GM12878 (cell line): ENCODE data around the gene DLG2.

Experiments
- CBX5 ChIP-seq: sonication (generic); IDR thresholded peaks from 2 replicates; pipeline ENCODE4 v1.6.1; 2016; ENCODE audit warnings: low read depth, moderate library complexity, mild to moderate bottlenecking, inconsistent platforms
- CEBPB ChIP-seq, 2 experiments: fragments of 150-350 bp in 1 of 2; IDR thresholded peaks; 2 replicates each; pipeline ENCODE4 v1.6.1; 2012 to 2014; ENCODE audit warnings: low read depth in 2 of 2, low read length in 2 of 2, borderline replicate concordance in 1 of 2, inconsistent platforms in 1 of 2
- CTCF ChIP-seq, 3 experiments: IDR thresholded peaks in 2 of 3; conservative IDR thresholded peaks in 1 of 3; 2 replicates each; pipeline ENCODE4 v1.5.1; 2011; ENCODE audit warnings: low read depth in 3 of 3, low read length in 3 of 3, mild to moderate bottlenecking in 3 of 3, control low read depth in 2 of 3, moderate library complexity in 2 of 3, inconsistent platforms in 1 of 3, mixed read lengths in 1 of 3; ENCODE audit not compliant: control insufficient read depth in 2 of 3, insufficient read depth in 1 of 3; ENCODE audit errors: extremely low read depth in 1 of 3
- JUNB ChIP-seq: IDR thresholded peaks from 2 replicates; pipeline ENCODE4 v1.6.1; 2016; ENCODE audit warnings: antibody characterized with exemption, mild to moderate bottlenecking
- POLR2A ChIP-seq: IDR thresholded peaks from 2 replicates; pipeline ENCODE4 v1.6.1; 2011; ENCODE audit warnings: low read depth, mild to moderate bottlenecking, low read length
- POLR2AphosphoS5 ChIP-seq: IDR thresholded peaks from 2 replicates; pipeline ENCODE4 v1.6.1; 2011; ENCODE audit warnings: mild to moderate bottlenecking, low read length, inconsistent platforms
- RBBP5 ChIP-seq: fragments of 200-600 bp; sonication (generic); conservative IDR thresholded peaks from 2 replicates; pipeline ENCODE4 v1.6.1; 2016
- SRF ChIP-seq, 2 experiments: IDR thresholded peaks; 2 replicates each; pipeline ENCODE4 v1.6.1; 2011; ENCODE audit warnings: low read depth in 2 of 2, low read length in 2 of 2, mild to moderate bottlenecking in 1 of 2, moderate library complexity in 1 of 2
- TAF1 ChIP-seq: IDR thresholded peaks from 2 replicates; pipeline ENCODE4 v1.6.1; 2011; ENCODE audit warnings: mild to moderate bottlenecking, low read depth, low read length, borderline replicate concordance
- USF1 ChIP-seq: IDR thresholded peaks from 2 replicates; pipeline ENCODE4 v1.6.1; 2011; ENCODE audit warnings: borderline replicate concordance, low read depth, mild to moderate bottlenecking, moderate library complexity, mixed read lengths, low read length; ENCODE audit not compliant: insufficient read depth; ENCODE audit errors: extremely low read length
- ZBTB33 ChIP-seq: fragments of 450-650 bp; IDR thresholded peaks from 2 replicates; pipeline ENCODE4 v1.6.1; 2017; ENCODE audit warnings: mild to moderate bottlenecking
- ZNF592 ChIP-seq: fragments of 450-650 bp; IDR thresholded peaks from 2 replicates; pipeline ENCODE4 v1.6.1; 2017; ENCODE audit warnings: mild to moderate bottlenecking, moderate library complexity

GRCh38 chr11:84962018-84962417 lies 665.1 kb downstream of the DLG2 start:
- TF ChIP-seq CTCF (IDR thresholded peaks at IDR 0.05 in 2 of 3, conservative IDR thresholded peaks at IDR 0.05 in 1 of 3; ENCODE audit: control insufficient read depth in 2 of 3, extremely low read depth in 1 of 3, insufficient read depth in 1 of 3, low read depth in 3 of 3, low read length in 3 of 3) (no peak), ZBTB33 (no peak), POLR2A (no peak), CBX5 (no peak), POLR2AphosphoS5 (no peak), CEBPB (IDR thresholded peaks at IDR 0.05; ENCODE audit: borderline replicate concordance in 1 of 2, low read depth in 2 of 2, low read length in 2 of 2) (no peak), JUNB (no peak), TAF1 (no peak), USF1 (no peak), SRF (IDR thresholded peaks at IDR 0.05; ENCODE audit: low read depth in 2 of 2, low read length in 2 of 2) (no peak), RBBP5 (no peak), ZNF592 (no peak)
